ENCODE results near the gene DNASE1. TPM values are rescaled to one million over a fixed set of nuclear protein-coding genes. Genes with fewer than 3 reads are reported as not detected.

DNASE1 gene
- total and polyA plus RNA-seq, 9 of the 15 experiments (the other 6 are each of a cell fraction or from before 2014, with no cell fraction given), result 0.53 to 10.1 (median 5.9) TPM

DNA sequence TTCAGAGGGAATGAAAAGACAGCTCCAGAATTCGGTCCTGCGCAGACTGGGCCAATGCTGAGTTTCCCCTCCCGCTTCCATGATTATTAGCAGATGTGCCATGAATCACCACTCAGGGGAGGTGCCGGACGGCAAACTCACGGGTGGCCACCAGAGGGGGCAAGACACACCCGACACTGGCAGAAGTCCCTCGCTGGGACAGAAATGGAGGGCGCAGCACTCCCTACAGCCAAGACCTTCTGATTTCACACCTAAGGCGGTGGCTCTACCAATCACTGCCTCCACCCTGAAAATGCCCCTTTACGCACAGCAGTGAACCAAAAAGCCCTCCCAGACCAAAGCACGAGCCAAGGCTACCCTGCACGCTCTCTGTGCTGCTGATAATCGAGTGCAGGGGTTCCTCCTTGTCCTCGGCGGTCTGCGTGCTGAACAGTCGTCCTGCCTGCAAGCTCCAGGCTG is 36.0 kb downstream of the DNASE1 start (continued):
- 0 out of 2 replicates have a peak, but pooled peaks have one; percentile 34 for TF ChIP-seq ZNF384 (IDR thresholded peaks at IDR 0.05; ENCODE audit: low read depth, low read length)
- TF ChIP-seq GATAD2B (IDR thresholded peaks at IDR 0.05; ENCODE audit: borderline replicate concordance), result no peak
- TF ChIP-seq, protein P1, sequence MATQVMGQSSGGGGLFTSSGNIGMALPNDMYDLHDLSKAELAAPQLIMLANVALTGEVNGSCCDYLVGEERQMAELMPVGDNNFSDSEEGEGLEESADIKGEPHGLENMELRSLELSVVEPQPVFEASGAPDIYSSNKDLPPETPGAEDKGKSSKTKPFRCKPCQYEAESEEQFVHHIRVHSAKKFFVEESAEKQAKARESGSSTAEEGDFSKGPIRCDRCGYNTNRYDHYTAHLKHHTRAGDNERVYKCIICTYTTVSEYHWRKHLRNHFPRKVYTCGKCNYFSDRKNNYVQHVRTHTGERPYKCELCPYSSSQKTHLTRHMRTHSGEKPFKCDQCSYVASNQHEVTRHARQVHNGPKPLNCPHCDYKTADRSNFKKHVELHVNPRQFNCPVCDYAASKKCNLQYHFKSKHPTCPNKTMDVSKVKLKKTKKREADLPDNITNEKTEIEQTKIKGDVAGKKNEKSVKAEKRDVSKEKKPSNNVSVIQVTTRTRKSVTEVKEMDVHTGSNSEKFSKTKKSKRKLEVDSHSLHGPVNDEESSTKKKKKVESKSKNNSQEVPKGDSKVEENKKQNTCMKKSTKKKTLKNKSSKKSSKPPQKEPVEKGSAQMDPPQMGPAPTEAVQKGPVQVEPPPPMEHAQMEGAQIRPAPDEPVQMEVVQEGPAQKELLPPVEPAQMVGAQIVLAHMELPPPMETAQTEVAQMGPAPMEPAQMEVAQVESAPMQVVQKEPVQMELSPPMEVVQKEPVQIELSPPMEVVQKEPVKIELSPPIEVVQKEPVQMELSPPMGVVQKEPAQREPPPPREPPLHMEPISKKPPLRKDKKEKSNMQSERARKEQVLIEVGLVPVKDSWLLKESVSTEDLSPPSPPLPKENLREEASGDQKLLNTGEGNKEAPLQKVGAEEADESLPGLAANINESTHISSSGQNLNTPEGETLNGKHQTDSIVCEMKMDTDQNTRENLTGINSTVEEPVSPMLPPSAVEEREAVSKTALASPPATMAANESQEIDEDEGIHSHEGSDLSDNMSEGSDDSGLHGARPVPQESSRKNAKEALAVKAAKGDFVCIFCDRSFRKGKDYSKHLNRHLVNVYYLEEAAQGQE (IDR thresholded peaks at IDR 0.05; ENCODE audit: borderline replicate concordance), result peak; percentile 80
- TF ChIP-seq, protein P1 (CRISPR knock-in tag; IDR thresholded peaks at IDR 0.05; ENCODE audit: low read depth), result no peak
- peak; percentile 62 to 84 for TF ChIP-seq RAD21 (CRISPR knock-in tag; conservative IDR thresholded peaks at IDR 0.05 in 1 of 2, IDR thresholded peaks at IDR 0.05 in 1 of 2)
- TF ChIP-seq MAZ (CRISPR knock-in tag; conservative IDR thresholded peaks at IDR 0.05 in 1 of 2, IDR thresholded peaks at IDR 0.05 in 1 of 2), result 0 out of 4 replicates have a peak, but pooled peaks of 1 of the 2 experiments have one; percentile 49
- TF ChIP-seq FOXJ3 (CRISPR knock-in tag; IDR thresholded peaks at IDR 0.05), result no peak
- no peak for TF ChIP-seq NR2F6 (CRISPR knock-in tag; IDR thresholded peaks at IDR 0.05)
- TF ChIP-seq HEY1 (CRISPR knock-in tag; IDR thresholded peaks at IDR 0.05; ENCODE audit: borderline replicate concordance), result no peak
- TF ChIP-seq HCFC1 (IDR thresholded peaks at IDR 0.05; ENCODE audit: low read depth, low read length), result peak; percentile 26; the same call in 1 of the 2 replicates
- no peak for TF ChIP-seq ZNF76 (CRISPR knock-in tag; IDR thresholded peaks at IDR 0.05; ENCODE audit: borderline replicate concordance)
- no peak for TF ChIP-seq DNMT1 (IDR thresholded peaks at IDR 0.05)
- TF ChIP-seq, protein P2, sequence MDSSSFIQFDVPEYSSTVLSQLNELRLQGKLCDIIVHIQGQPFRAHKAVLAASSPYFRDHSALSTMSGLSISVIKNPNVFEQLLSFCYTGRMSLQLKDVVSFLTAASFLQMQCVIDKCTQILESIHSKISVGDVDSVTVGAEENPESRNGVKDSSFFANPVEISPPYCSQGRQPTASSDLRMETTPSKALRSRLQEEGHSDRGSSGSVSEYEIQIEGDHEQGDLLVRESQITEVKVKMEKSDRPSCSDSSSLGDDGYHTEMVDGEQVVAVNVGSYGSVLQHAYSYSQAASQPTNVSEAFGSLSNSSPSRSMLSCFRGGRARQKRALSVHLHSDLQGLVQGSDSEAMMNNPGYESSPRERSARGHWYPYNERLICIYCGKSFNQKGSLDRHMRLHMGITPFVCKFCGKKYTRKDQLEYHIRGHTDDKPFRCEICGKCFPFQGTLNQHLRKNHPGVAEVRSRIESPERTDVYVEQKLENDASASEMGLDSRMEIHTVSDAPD (CRISPR knock-in tag; IDR thresholded peaks at IDR 0.05), result no peak
- TF ChIP-seq HDAC3 (IDR thresholded peaks at IDR 0.05; ENCODE audit: borderline replicate concordance, partially characterized antibody), result no peak
- TF ChIP-seq PHB (CRISPR knock-in tag; IDR thresholded peaks at IDR 0.05), result no peak
- TF ChIP-seq, protein P3, sequence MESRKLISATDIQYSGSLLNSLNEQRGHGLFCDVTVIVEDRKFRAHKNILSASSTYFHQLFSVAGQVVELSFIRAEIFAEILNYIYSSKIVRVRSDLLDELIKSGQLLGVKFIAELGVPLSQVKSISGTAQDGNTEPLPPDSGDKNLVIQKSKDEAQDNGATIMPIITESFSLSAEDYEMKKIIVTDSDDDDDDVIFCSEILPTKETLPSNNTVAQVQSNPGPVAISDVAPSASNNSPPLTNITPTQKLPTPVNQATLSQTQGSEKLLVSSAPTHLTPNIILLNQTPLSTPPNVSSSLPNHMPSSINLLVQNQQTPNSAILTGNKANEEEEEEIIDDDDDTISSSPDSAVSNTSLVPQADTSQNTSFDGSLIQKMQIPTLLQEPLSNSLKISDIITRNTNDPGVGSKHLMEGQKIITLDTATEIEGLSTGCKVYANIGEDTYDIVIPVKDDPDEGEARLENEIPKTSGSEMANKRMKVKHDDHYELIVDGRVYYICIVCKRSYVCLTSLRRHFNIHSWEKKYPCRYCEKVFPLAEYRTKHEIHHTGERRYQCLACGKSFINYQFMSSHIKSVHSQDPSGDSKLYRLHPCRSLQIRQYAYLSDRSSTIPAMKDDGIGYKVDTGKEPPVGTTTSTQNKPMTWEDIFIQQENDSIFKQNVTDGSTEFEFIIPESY (CRISPR knock-in tag; IDR thresholded peaks at IDR 0.05), result peak; percentile 80
- TF ChIP-seq RBM39 (optimal IDR thresholded peaks at IDR 0.05; ENCODE audit: low read depth, low read length), result peak; percentile 71
- no peak for TF ChIP-seq ZBTB17 (CRISPR knock-in tag; IDR thresholded peaks at IDR 0.05)
